ENCODE data around the gene UTP18. TPM values are rescaled to one million over a fixed set of nuclear protein-coding genes. Genes with fewer than 3 reads are reported as not detected.
A peak's percentile ranks its signal among the peaks of the same experiment; 100 is the strongest.

UTP18 gene
- total and polyA plus RNA-seq, 10 of the 15 experiments (the other 5 are each of a cell fraction or from before 2014, with no cell fraction given) = 31.0 to 111 (median 58.8) TPM

- no peak for TF ChIP-seq RUNX3 (IDR thresholded peaks at IDR 0.05; ENCODE audit: low read length)
- TF ChIP-seq SUZ12 (IDR thresholded peaks at IDR 0.05; ENCODE audit: unreplicated experiment) = no peak
- no peak for TF ChIP-seq FOXK2 (IDR thresholded peaks at IDR 0.05)
- no peak for TF ChIP-seq STAT3 (IDR thresholded peaks at IDR 0.05; ENCODE audit: low read depth, low read length)
- no peak for TF ChIP-seq NBN (IDR thresholded peaks at IDR 0.05)
- TF ChIP-seq PML (IDR thresholded peaks at IDR 0.05; ENCODE audit: low read length) = no peak
- TF ChIP-seq CBX5 (IDR thresholded peaks at IDR 0.05; ENCODE audit: low read depth) = no peak
- TF ChIP-seq NR2F1 (conservative IDR thresholded peaks at IDR 0.05) = peak; percentile 64; the same call in 1 of the 2 replicates
- TF ChIP-seq BRCA1 (IDR thresholded peaks at IDR 0.05; ENCODE audit: low read depth, low read length) = no peak
- no peak for TF ChIP-seq ZNF274 (IDR thresholded peaks at IDR 0.05; ENCODE audit: insufficient read depth, insufficient read length)
- no peak for TF ChIP-seq BHLHE40 (IDR thresholded peaks at IDR 0.05; ENCODE audit: borderline replicate concordance in 1 of 2, low read depth in 2 of 2, low read length in 1 of 2)
- 0 out of 2 replicates have a peak, but pooled peaks have one; percentile 52 for TF ChIP-seq HCFC1 (IDR thresholded peaks at IDR 0.05; ENCODE audit: low read length)
- no peak for TF ChIP-seq ESRRA (IDR thresholded peaks at IDR 0.05; ENCODE audit: low read length)
- TF ChIP-seq ZBTB33 (IDR thresholded peaks at IDR 0.05) = no peak
- TF ChIP-seq CREB1 (IDR thresholded peaks at IDR 0.05; ENCODE audit: low read depth) = no peak
- no peak for TF ChIP-seq SMAD1 (IDR thresholded peaks at IDR 0.05; ENCODE audit: low read depth, partially characterized antibody)
- no peak for TF ChIP-seq KLF5 (IDR thresholded peaks at IDR 0.05; ENCODE audit: partially characterized antibody)
- TF ChIP-seq NFYB (IDR thresholded peaks at IDR 0.05; ENCODE audit: insufficient read depth, low read depth, low read length) = peak; percentile 60; the same call in 1 of the 2 replicates
- TF ChIP-seq USF1 (IDR thresholded peaks at IDR 0.05; ENCODE audit: borderline replicate concordance, extremely low read length, insufficient read depth, low read depth, low read length) = no peak
- TF ChIP-seq RCOR1 (conservative IDR thresholded peaks at IDR 0.05; ENCODE audit: low read depth, low read length) = no peak
- no peak for TF ChIP-seq ZNF217 (IDR thresholded peaks at IDR 0.05)
Measured at GRCh38 chr17:51259564-51260236, 646 bp upstream of the UTP18 start, which contains the start of gene MBTD1 (continued).

Measured in GM12878 (cell line).